Astrocyte (in vitro differentiated cells and primary cell): ENCODE results near the gene PPP1R14C. TPM values are rescaled to one million over a fixed set of nuclear protein-coding genes. Genes with fewer than 3 reads are reported as not detected.

Source experiments
- DNase-seq: peaks from one replicate; pipeline ENCODE4 v3.0.0-alpha.2; 2010; ENCODE audit warnings: low read depth
- FAIRE-seq: peaks from 2 replicates; lab custom pipeline; 2011; peaks lifted over from hg19 to GRCh38; lab: Jason Lieb, UNC
- H2AFZ ChIP-seq: 2 replicates; pipeline ENCODE4 v1.6.0; 2012; ENCODE audit warnings: low read depth, low read length, inconsistent platforms
- H3K27ac ChIP-seq: 2 replicates; pipeline ENCODE4 v1.5.1; 2011; ENCODE audit warnings: low read depth, low read length, inconsistent platforms
- H3K27me3 ChIP-seq: 2 replicates; pipeline ENCODE4 v1.6.0; 2011; ENCODE audit warnings: low read length, inconsistent platforms; ENCODE audit not compliant: insufficient read depth
- H3K36me3 ChIP-seq: 2 replicates; pipeline ENCODE4 v1.5.1; 2011; ENCODE audit warnings: low read length, inconsistent platforms; ENCODE audit not compliant: insufficient read depth
- H3K4me1 ChIP-seq: 2 replicates; pipeline ENCODE4 v1.5.1; 2011; ENCODE audit warnings: low read length, inconsistent platforms; ENCODE audit not compliant: insufficient read depth
- H3K4me2 ChIP-seq: 2 replicates; pipeline ENCODE4 v1.6.0; 2012; ENCODE audit warnings: low read length, inconsistent platforms
- H3K4me3 ChIP-seq: 2 replicates; pipeline ENCODE4 v1.5.1; 2011; ENCODE audit warnings: low read depth, mild to moderate bottlenecking, low read length, inconsistent platforms; ENCODE audit not compliant: insufficient read depth
- H3K79me2 ChIP-seq: 2 replicates; pipeline ENCODE4 v1.6.0; 2012; ENCODE audit warnings: mild to moderate bottlenecking, low read length, inconsistent platforms; ENCODE audit not compliant: insufficient read depth
- H3K9ac ChIP-seq: 2 replicates; pipeline ENCODE4 v1.6.0; 2012; ENCODE audit warnings: mild to moderate bottlenecking, low read length, inconsistent platforms
- H3K9me3 ChIP-seq: 2 replicates; pipeline ENCODE4 v1.5.1; 2012; ENCODE audit warnings: low read depth, mild to moderate bottlenecking, low read length, inconsistent platforms; ENCODE audit not compliant: insufficient read depth
- H4K20me1 ChIP-seq: 2 replicates; pipeline ENCODE4 v1.6.0; 2012; ENCODE audit warnings: low read length, inconsistent platforms; ENCODE audit not compliant: insufficient read depth
- H3K27ac Mint-ChIP-seq: one replicate; pipeline ENCODE4 v1.8.0; 2021; ENCODE audit warnings: mild to moderate bottlenecking, mixed read lengths; ENCODE audit not compliant: unreplicated experiment
- H3K27me3 Mint-ChIP-seq: one replicate; pipeline ENCODE4 v1.8.0; 2021; ENCODE audit warnings: low read depth, mixed read lengths; ENCODE audit not compliant: unreplicated experiment
- H3K36me3 Mint-ChIP-seq: one replicate; pipeline ENCODE4 v1.8.0; 2021; ENCODE audit warnings: low read depth, mixed read lengths; ENCODE audit not compliant: unreplicated experiment
- H3K4me1 Mint-ChIP-seq: one replicate; pipeline ENCODE4 v1.8.0; 2021; ENCODE audit warnings: low read depth, mixed read lengths; ENCODE audit not compliant: unreplicated experiment
- H3K4me3 Mint-ChIP-seq: one replicate; pipeline ENCODE4 v1.8.0; 2021; ENCODE audit warnings: mild to moderate bottlenecking, moderate library complexity, mixed read lengths; ENCODE audit not compliant: unreplicated experiment
- H3K9me3 Mint-ChIP-seq: one replicate; pipeline ENCODE4 v1.8.0; 2021; ENCODE audit warnings: mild to moderate bottlenecking, mixed read lengths; ENCODE audit not compliant: unreplicated experiment
- EZH2 ChIP-seq: IDR thresholded peaks from 2 replicates; pipeline ENCODE4 v1.6.1; 2012; ENCODE audit warnings: mild to moderate bottlenecking, low read length, inconsistent platforms; ENCODE audit not compliant: insufficient read depth
- total RNA-seq: library from RNA; stranded (reverse); gene quantifications from 2 replicates; pipeline ENCODE4 v1.2.1, GENCODE V29; 2021
- TF ChIP-seq, protein P1 (sequence below): IDR thresholded peaks from 2 replicates; pipeline ENCODE4 v1.5.1; 2011; ENCODE audit warnings: low read depth, mild to moderate bottlenecking, inconsistent platforms, low read length, moderate library complexity; ENCODE audit not compliant: insufficient read depth

PPP1R14C gene
- total RNA-seq, 1 donor from 2014 or later: 3.9 TPM

DNA sequence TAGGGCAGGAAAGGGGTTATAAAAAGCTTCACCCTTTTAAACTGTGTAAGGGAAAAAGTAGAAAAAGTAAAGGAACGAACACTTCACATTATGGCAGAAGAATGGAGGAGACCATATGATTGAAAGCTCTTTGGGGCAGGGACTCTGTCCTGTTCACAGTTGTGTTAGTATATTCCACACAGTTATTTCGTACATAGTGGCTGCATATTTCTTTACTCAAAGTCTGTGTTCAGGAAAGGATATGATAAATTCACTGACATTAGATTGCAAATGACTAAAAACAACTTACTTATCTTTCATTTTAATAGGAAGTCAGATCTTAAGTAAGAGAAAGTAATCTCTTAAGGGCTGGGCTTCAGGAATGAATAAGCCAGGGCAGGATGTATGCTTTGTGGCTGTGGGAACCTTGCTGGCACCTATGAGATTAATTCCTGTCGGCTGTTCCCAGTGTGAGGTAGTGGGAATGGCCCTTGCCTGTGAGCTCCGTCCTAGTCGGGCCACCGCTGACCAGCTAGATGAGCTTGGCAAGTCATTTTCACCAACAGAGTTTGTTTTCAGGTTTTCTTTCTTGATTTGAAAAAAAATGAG is 11.2 kb downstream of the PPP1R14C start:
- Histone ChIP-seq H3K4me3 (no peak overlapping the region), H3K9ac (no peak overlapping the region), H2AFZ (no peak overlapping the region), H3K27ac (no peak overlapping the region), H3K4me1 (no peaks in the 10 kb centered on the region), H3K79me2 (no peaks in the 10 kb centered on the region), H3K36me3 (no peaks in the 10 kb centered on the region), H4K20me1 (no peaks in the 10 kb centered on the region), H3K4me2 (no peak overlapping the region), H3K27me3 (peaks cover 39% of the 10 kb centered on the region), H3K9me3 (no peaks in the 10 kb centered on the region)
- Mint-ChIP-seq H3K27ac (no peak overlapping the region), H3K9me3 (no peaks in the 10 kb centered on the region), H3K36me3 (peaks cover 2% of the 10 kb centered on the region), H3K4me3 (no peak overlapping the region), H3K4me1 (peaks cover 11% of the 10 kb centered on the region), H3K27me3 (peaks cover 36% of the 10 kb centered on the region)
- TF ChIP-seq, protein P1, sequence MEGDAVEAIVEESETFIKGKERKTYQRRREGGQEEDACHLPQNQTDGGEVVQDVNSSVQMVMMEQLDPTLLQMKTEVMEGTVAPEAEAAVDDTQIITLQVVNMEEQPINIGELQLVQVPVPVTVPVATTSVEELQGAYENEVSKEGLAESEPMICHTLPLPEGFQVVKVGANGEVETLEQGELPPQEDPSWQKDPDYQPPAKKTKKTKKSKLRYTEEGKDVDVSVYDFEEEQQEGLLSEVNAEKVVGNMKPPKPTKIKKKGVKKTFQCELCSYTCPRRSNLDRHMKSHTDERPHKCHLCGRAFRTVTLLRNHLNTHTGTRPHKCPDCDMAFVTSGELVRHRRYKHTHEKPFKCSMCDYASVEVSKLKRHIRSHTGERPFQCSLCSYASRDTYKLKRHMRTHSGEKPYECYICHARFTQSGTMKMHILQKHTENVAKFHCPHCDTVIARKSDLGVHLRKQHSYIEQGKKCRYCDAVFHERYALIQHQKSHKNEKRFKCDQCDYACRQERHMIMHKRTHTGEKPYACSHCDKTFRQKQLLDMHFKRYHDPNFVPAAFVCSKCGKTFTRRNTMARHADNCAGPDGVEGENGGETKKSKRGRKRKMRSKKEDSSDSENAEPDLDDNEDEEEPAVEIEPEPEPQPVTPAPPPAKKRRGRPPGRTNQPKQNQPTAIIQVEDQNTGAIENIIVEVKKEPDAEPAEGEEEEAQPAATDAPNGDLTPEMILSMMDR: no peak
- TF ChIP-seq EZH2: no peak
- DNase-seq (peak; percentile 63), FAIRE-seq (no peak)

DNA sequence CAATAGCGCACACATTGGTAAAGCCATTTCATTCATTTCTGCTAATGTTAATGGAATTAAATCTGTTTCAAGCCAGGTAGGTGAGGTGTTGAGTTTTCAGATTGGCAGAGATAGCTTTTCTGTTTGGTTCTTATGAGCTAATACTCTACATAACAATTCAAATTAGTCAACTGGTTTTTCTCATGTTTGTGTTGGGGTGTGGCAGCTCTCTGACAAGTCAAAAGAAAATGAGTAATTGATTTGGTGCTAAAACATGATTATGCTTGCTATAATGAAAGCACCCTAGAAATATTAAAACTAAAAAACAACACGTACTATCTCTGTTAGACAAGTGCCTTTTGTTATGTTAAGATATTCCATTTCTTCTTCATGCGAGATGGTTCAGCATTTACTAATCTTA is 13.6 kb downstream of the PPP1R14C start:
- FAIRE-seq (no peak), DNase-seq (no peak)
- H3K36me3 ChIP-seq: no peaks in the 10 kb centered on the region
- no peak overlapping the region for H3K4me3 ChIP-seq
- no peak overlapping the region for H2AFZ ChIP-seq
- H3K27ac ChIP-seq: no peak overlapping the region
- Mint-ChIP-seq H3K36me3 (no peaks in the 10 kb centered on the region), H3K9me3 (peaks cover under 1% of the 10 kb centered on the region), H3K4me1 (peaks cover 6% of the 10 kb centered on the region), H3K4me3 (no peak overlapping the region), H3K27ac (no peak overlapping the region), H3K27me3 (peaks cover 17% of the 10 kb centered on the region)
- peaks cover 20% of the 10 kb centered on the region for H3K27me3 ChIP-seq
- H3K9me3 ChIP-seq: no peaks in the 10 kb centered on the region
- no peak for TF ChIP-seq EZH2
- TF ChIP-seq, protein P1: no peak
- H3K4me2 ChIP-seq: no peak overlapping the region
- no peaks in the 10 kb centered on the region for H4K20me1 ChIP-seq
- H3K9ac ChIP-seq: no peak overlapping the region
- no peaks in the 10 kb centered on the region for H3K4me1 ChIP-seq
- H3K79me2 ChIP-seq: no peaks in the 10 kb centered on the region

DNA sequence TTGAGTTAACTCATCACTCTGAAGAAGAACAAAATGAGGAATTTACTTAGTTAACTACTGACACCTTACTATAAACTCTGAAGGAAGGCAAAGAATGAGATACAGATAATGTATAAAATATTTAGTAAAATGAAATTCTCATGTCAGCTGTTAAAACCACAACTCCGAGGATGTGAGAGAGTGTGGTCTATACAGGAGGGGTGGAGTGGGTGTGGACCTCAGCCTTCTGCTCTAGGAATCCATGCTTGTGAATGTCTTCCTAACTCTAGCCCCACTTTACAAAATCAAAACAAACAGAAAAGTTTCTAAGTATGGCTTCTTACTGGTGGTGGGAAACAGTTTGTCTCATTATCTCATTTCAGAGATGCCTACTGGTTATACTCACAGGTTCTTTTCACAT is 14.2 kb downstream of the PPP1R14C start:
- Mint-ChIP-seq H3K27me3 (peaks cover 13% of the 10 kb centered on the region), H3K36me3 (no peaks in the 10 kb centered on the region)
- FAIRE-seq: no peak

More for the DNA sequence above, 14.2 kb downstream of the PPP1R14C start:
- Histone ChIP-seq H2AFZ (no peak overlapping the region), H3K9me3 (no peaks in the 10 kb centered on the region), H3K4me3 (no peak overlapping the region), H3K4me1 (no peaks in the 10 kb centered on the region), H3K27ac (no peak overlapping the region), H3K36me3 (no peaks in the 10 kb centered on the region), H3K79me2 (no peaks in the 10 kb centered on the region), H4K20me1 (no peaks in the 10 kb centered on the region), H3K4me2 (no peak overlapping the region), H3K27me3 (peaks cover 19% of the 10 kb centered on the region), H3K9ac (no peak overlapping the region)
- H3K4me3 Mint-ChIP-seq: no peak overlapping the region
- H3K4me1 Mint-ChIP-seq: peaks cover 6% of the 10 kb centered on the region
- TF ChIP-seq EZH2: no peak
- TF ChIP-seq, protein P1: no peak
- peaks cover 2% of the 10 kb centered on the region for H3K9me3 Mint-ChIP-seq
- DNase-seq: no peak
- H3K27ac Mint-ChIP-seq: no peak overlapping the region
